ENCODE data around the gene TMEM40.

TMEM40 gene

DNA sequence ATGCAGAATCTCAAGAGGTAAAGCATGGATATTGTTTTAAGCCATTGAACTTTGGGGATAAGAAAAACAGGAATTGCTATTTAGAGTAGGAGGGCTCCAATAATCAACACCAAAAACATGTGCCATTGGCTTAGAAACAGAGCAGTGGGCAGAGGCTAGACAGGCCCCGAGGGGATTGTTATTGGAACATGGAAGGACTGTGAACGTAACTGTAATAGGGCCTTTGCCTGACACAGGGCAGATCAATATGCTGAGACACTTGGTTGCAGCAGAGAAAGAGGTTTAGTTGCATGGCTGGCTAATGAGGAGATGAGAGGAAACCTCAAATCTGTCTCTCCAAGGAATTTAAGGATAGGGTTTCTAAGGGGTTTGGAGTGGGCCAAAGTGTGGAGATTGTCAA lies 58.3 kb downstream of the TMEM40 start:
- intact Hi-C loops (cut with DNase I): no loop called here

DNA sequence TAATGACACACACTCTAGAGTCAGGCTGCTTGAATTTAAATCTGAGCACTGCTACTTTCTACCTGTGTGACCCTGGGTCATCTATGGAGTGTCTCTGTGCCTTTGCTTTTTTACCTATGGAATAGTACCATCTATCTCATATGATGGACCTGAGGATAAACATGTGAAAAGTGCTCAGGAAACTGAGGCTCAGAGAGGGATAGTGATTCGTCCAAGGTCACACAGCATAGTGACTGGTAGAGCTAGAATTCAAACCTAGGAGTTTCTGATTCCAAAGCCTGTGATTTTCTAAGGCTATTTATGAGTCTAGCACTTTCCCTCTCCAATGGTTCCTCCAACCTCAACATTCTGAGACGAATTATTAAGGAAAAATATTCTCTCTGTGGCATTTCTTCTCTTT lies 63.1 kb downstream of the TMEM40 start:
- no peak for DNase-seq
- intact Hi-C loops (cut with DNase I): no loop called here

More for the DNA sequence above, 58.3 kb downstream of the TMEM40 start:
- no peak for DNase-seq

GRCh38 chr3:12695112-12695511 lies 63.9 kb downstream of the TMEM40 start:
- intact Hi-C loops (cut with DNase I): no loop called here
- no peak for DNase-seq

GRCh38 chr3:12692444-12692843 lies 66.6 kb downstream of the TMEM40 start:
- no peak for DNase-seq
- intact Hi-C loops (cut with DNase I): no loop called here

GRCh38 chr3:12689997-12690711 lies 68.9 kb downstream of the TMEM40 start:
- DNase-seq: no peak
- intact Hi-C loops (cut with DNase I): no loop called here

DNA sequence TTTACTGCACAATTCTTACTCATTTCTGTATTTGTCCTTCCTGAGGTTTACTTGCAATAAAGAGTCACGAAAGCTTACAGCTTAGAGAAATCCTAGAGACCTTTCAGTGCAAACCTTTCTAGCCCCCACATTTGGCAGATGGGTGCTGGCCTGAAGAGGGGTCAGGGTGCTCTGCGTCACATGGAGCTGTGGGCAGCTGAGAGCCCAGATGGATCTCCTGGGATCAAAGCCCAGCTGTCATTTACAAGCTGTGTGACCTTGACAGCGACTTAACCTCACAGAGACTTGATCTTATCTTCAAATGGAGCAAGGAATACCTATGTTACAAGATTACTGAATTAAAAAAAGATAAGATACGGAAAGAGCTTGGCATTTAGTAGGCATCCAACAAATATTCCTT lies 71.1 kb downstream of the TMEM40 start:
- DNase-seq: no peak

DNA sequence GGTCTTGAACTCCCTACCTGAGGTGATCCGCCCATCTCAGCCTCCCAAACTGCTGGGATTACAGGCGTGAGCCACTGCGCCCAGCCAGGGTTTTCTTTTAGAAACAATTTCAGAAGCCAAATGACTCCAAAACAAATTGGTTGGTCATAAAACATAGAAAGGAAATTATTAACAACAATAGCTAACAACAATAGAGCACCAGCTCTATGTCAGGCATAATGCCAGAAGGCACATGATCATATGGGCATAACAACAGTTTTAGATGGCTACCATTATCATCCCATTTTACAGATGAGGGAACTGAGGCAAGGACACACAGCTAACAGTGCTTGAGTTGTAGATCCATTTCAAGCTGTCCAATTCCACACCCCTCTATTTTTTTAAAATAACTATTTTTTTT lies 73.0 kb downstream of the TMEM40 start:
- no peak for DNase-seq
- intact Hi-C loops (cut with DNase I): no loop called here

More for the DNA sequence above, 71.1 kb downstream of the TMEM40 start:
- intact Hi-C loops (cut with DNase I): no loop called here
